Esophagus squamous epithelium (tissue), 4 donors: Measurements from ENCODE around the gene APCDD1.

Experiments
- POLR2A ChIP-seq, 4 donors: fragments of 450-650 bp; IDR thresholded peaks; one replicate each; pipeline ENCODE4 v1.6.1; 2017; ENCODE audit warnings: antibody characterized with exemption in 4 of 4, mild to moderate bottlenecking in 4 of 4, moderate library complexity in 3 of 4
- TF ChIP-seq, protein P1 (sequence below), 6 experiments: fragments of 450-650 bp in 4 of 6; fragments of 200-600 bp in 2 of 6; sonication (generic) in 2 of 6; IDR thresholded peaks; one replicate each; pipeline ENCODE4 v1.5.1; 2016 to 2019; ENCODE audit warnings: antibody characterized with exemption in 6 of 6, mild to moderate bottlenecking in 4 of 6, moderate library complexity in 4 of 6

DNA sequence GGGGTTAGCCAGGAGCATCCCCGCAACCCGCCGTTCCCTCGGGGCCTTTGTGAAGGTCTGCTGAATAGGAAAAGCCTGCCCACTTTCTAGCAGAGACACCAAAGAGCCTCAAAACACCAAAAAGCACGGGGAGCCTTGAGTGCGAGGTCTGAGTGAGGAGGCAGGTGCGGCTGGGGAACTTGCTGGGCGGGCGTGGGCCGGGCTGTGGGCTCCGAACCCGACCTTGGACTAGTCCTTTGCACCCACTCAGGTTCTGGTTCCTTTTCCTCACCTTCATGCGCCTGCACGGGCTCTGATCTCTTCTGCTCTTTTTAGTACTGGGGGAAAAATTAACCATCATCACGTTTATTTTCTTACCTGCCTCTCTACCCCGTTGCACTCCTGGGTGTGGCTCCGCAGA lies 19.9 kb downstream of the APCDD1 start:
- TF ChIP-seq, protein P1, sequence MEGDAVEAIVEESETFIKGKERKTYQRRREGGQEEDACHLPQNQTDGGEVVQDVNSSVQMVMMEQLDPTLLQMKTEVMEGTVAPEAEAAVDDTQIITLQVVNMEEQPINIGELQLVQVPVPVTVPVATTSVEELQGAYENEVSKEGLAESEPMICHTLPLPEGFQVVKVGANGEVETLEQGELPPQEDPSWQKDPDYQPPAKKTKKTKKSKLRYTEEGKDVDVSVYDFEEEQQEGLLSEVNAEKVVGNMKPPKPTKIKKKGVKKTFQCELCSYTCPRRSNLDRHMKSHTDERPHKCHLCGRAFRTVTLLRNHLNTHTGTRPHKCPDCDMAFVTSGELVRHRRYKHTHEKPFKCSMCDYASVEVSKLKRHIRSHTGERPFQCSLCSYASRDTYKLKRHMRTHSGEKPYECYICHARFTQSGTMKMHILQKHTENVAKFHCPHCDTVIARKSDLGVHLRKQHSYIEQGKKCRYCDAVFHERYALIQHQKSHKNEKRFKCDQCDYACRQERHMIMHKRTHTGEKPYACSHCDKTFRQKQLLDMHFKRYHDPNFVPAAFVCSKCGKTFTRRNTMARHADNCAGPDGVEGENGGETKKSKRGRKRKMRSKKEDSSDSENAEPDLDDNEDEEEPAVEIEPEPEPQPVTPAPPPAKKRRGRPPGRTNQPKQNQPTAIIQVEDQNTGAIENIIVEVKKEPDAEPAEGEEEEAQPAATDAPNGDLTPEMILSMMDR (IDR thresholded peaks at IDR 0.05) = no peak
- no peak for TF ChIP-seq POLR2A (IDR thresholded peaks at IDR 0.05)
